ENCODE measurements around the gene SULF2.
A peak's percentile ranks its signal among the peaks of the same experiment; 100 is the strongest.

Gene SULF2

GRCh38 chr20:47775841-47776240 lies 9.4 kb downstream of the SULF2 start:
- no peak for DNase-seq (ENCODE audit: low read depth in 1 of 2, low spot score in 1 of 2)
- in situ Hi-C loops (cut with HindIII; ENCODE audit: low pct_unique_long_range_greater_than_20kb, low sequenced_read_pairs) = no loop called here
- TF ChIP-seq JUND (IDR thresholded peaks at IDR 0.05; ENCODE audit: low read depth) = no peak

DNA sequence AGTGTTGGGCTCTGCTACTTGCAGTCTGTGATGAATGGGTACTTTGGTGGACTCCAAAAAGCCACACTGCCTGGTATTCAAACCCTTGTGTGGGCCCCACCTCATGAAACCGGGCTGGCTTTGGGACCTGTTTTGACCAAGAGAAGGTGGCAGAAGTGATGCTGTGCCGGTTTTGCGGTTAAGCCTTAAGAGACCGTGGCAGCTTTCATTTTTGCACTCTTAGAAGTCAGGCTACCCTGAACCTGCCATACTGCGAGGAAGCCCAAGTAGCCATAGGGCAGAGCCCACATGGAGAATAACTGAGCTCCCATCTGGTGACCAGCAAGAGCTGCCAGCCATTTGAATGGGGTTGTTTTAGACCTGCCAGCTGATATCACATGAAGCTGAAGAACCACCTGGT lies 10.2 kb downstream of the SULF2 start:
- TF ChIP-seq JUND (IDR thresholded peaks at IDR 0.05; ENCODE audit: low read depth) = no peak
- in situ Hi-C loops (cut with HindIII; ENCODE audit: low pct_unique_long_range_greater_than_20kb, low sequenced_read_pairs) = no loop called here
- DNase-seq (ENCODE audit: low read depth in 1 of 2, low spot score in 1 of 2) = no peak

GRCh38 chr20:47774131-47774777 lies 11.0 kb downstream of the SULF2 start:
- DNase-seq (ENCODE audit: low read depth in 1 of 2, low spot score in 1 of 2) = no peak
- in situ Hi-C loops (cut with HindIII; ENCODE audit: low pct_unique_long_range_greater_than_20kb, low sequenced_read_pairs) = no loop called here

DNA sequence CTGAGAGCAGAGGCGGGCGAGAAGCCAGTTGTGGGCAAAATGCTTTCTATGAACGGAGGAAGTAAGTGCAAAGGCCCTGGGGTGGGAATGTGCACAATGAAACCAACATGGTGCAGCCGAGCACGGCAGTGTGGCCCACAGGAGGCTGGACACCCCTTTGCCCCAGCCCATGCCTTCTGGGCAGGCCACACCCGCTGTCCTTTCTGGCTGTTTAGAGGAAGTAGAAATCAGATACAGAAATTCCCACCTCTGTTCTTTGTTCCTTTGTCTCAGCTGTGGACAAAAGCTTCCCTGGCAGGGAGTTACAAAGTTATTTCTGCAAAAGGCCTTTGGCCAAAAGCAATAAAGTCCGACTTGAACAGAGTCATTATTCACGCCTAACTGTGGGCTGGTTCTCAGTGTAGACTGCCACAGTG lies 11.9 kb downstream of the SULF2 start:
- in situ Hi-C loops (cut with HindIII; ENCODE audit: low pct_unique_long_range_greater_than_20kb, low sequenced_read_pairs) = no loop called here
- no peak for TF ChIP-seq JUND (IDR thresholded peaks at IDR 0.05; ENCODE audit: low read depth)
- no peak for DNase-seq (ENCODE audit: low read depth in 1 of 2, low spot score in 1 of 2)

More at GRCh38 chr20:47774131-47774777, 11.0 kb downstream of the SULF2 start:
- TF ChIP-seq JUND (IDR thresholded peaks at IDR 0.05; ENCODE audit: low read depth) = no peak

- DNase-seq (ENCODE audit: low read depth in 1 of 2, low spot score in 1 of 2) = peak in 1 of 2 experiments; percentile 44
- in situ Hi-C loops (cut with HindIII; ENCODE audit: low pct_unique_long_range_greater_than_20kb, low sequenced_read_pairs) = no loop called here
- no peak for TF ChIP-seq JUND (IDR thresholded peaks at IDR 0.05; ENCODE audit: low read depth)
Observed at GRCh38 chr20:47770935-47771334, 14.3 kb downstream of the SULF2 start.

- in situ Hi-C loops (cut with HindIII; ENCODE audit: low pct_unique_long_range_greater_than_20kb, low sequenced_read_pairs) = no loop called here
Observed at GRCh38 chr20:47768016-47768824, 17.1 kb downstream of the SULF2 start.

GRCh38 chr20:47765691-47766594 lies 19.3 kb downstream of the SULF2 start:
- TF ChIP-seq JUND (IDR thresholded peaks at IDR 0.05; ENCODE audit: low read depth) = no peak
- no peak for DNase-seq (ENCODE audit: low read depth in 1 of 2, low spot score in 1 of 2)
- in situ Hi-C loops (cut with HindIII; ENCODE audit: low pct_unique_long_range_greater_than_20kb, low sequenced_read_pairs) = no loop called here

More at GRCh38 chr20:47768016-47768824, 17.1 kb downstream of the SULF2 start:
- DNase-seq (ENCODE audit: low read depth in 1 of 2, low spot score in 1 of 2) = no peak
- TF ChIP-seq JUND (IDR thresholded peaks at IDR 0.05; ENCODE audit: low read depth) = no peak

DNA sequence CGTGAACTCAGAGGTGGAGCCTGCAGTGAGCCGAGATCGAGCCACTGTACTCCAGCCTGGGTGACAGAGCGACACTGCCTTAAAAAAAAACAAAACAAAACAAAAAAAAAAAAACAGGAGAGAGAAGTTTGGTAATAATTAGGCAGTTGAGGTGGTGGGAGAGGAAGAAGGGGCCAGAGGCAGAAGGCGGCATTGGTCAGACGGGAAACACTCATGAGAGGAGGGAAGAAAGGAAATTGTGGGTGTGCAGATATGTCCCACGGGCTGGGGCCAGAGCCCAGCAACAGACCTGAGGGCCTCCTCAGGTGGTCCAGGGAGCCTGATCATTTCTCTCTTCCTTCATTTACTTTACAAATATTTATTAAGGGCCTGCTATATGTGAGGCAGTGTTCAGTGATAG lies 20.0 kb downstream of the SULF2 start:
- no peak for TF ChIP-seq JUND (IDR thresholded peaks at IDR 0.05; ENCODE audit: low read depth)
- in situ Hi-C loops (cut with HindIII; ENCODE audit: low pct_unique_long_range_greater_than_20kb, low sequenced_read_pairs) = no loop called here
- DNase-seq (ENCODE audit: low read depth in 1 of 2, low spot score in 1 of 2) = no peak

DNA sequence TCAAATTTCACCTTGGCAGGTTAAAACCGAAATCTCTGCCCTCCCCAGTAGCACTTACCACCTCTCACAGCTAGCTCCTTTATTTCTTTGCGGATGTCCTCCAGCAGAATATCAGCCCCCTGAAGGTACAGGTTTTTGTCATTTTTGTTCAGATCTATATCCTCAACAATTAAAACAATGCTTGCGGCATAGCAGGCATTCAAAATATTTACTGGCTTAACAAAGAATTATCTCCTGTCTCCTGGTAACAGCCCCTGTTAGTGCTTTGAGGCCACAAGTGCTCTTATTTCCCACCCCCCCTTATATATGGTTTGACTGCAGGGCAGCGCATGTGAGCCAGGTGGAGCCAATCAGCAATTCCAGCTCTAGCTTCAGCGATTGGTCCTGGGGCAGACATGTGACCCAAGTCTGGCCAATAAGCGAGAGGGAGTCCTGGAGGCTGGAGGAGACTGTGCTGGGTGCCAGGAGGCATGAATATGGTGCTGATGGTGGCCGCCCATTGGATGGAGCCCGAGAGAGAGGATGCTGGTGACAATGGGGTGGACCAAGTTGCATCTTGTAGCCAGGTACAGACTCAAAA lies 21.0 kb downstream of the SULF2 start:
- DNase-seq (ENCODE audit: low read depth in 1 of 2, low spot score in 1 of 2) = peak in 1 of 2 experiments; percentile 52
- no peak for TF ChIP-seq JUND (IDR thresholded peaks at IDR 0.05; ENCODE audit: low read depth)
- in situ Hi-C loops (cut with HindIII; ENCODE audit: low pct_unique_long_range_greater_than_20kb, low sequenced_read_pairs) = no loop called here

DNA sequence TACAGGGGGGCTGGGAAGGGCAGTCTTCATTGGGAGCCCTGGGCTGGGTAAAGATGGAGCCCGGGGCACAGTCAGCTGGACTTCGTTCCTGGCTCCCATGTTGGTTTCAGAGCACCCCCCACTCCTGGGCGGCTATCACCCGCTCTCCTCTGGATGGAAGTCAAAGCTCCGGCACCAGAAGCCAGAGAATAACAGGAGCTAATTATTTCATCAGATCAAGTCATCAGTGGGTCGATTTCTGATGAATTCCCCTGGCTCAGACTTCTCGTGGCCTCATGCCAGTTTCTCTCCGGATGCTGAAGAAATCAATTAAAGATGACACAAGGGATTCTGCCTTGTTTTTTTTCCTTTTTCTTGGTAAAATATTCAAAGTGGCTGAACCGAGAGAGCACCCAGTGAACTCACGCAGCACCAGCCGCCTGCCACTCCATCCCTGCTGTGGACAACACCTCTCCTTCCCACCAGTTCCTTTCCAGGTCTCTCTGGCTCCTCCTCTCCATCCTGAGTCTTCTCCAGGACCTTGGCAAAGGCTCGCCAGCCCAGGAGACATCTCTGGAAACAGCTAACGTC lies 22.5 kb downstream of the SULF2 start:
- in situ Hi-C loops (cut with HindIII; ENCODE audit: low pct_unique_long_range_greater_than_20kb, low sequenced_read_pairs) = no loop called here
- no peak for TF ChIP-seq JUND (IDR thresholded peaks at IDR 0.05; ENCODE audit: low read depth)
- no peak for DNase-seq (ENCODE audit: low read depth in 1 of 2, low spot score in 1 of 2)

GRCh38 chr20:47761482-47762047 lies 23.7 kb downstream of the SULF2 start:
- TF ChIP-seq JUND (IDR thresholded peaks at IDR 0.05; ENCODE audit: low read depth) = no peak

More at GRCh38 chr20:47761482-47762047, 23.7 kb downstream of the SULF2 start:
- DNase-seq (ENCODE audit: low read depth in 1 of 2, low spot score in 1 of 2) = no peak
- in situ Hi-C loops (cut with HindIII; ENCODE audit: low pct_unique_long_range_greater_than_20kb, low sequenced_read_pairs) = no loop called here

Data from T47D (cell line).